Calu3 (cell line): ENCODE data around the gene ULK4. TPM values are rescaled to one million over a fixed set of nuclear protein-coding genes. Genes with fewer than 3 reads are reported as not detected.

Source experiments
- total RNA-seq: library from RNA; stranded (reverse); gene quantifications from 2 replicates; pipeline ENCODE4 v1.2.3, GENCODE V29; 2022

ULK4 gene
- total RNA-seq, 1 experiment from 2014 or later, result 8.7 TPM

Other genes with a start within 250 kb of the ULK4 start
- gene TRAK1, start 129.3 kb upstream of the ULK4 start, total RNA-seq, result 89.9 and 108 TPM in 2 replicates